Activated naive CD4-positive, alpha-beta T cell treated with anti-CD3 and anti-CD28 coated beads, Interleukin-2, amount 10 ng/mL, durations not matched to agents 5 hours and 36 hours (primary cell): Measurements from ENCODE around the gene CHD6. TPM values are rescaled to one million over a fixed set of nuclear protein-coding genes. Genes with fewer than 3 reads are reported as not detected.

ENCODE experiments used
- total RNA-seq, 2 experiments: library from RNA; stranded (reverse); gene quantifications; one replicate each; pipeline ENCODE4 v1.2.3, GENCODE V29; 2021

The CHD6 gene
- total RNA-seq, result 10 to 100 TPM; 46.3 to 49.8 TPM

GRCh38 chr20:41617902-41618806 is at the start of gene CHD6:
TSS of gene CHD6 (minus strand) at chr20:41618377. CDS start at chr20:41551337, 67,040 bp downstream.

GRCh38 chr20:41366546-41367392 is 251.4 kb downstream of the CHD6 start, which contains the start of gene EMILIN3:
TSS of gene EMILIN3 (minus strand) at chr20:41366818. CDS start at chr20:41366634, 184 bp downstream.

